RWPE2 (cell line): ENCODE results near the gene CD84.
"Not testable (repeated sequence)": the region's sequence is repeated elsewhere in the genome, so short reads cannot be mapped to it uniquely, and the experiment has no call there.

Experiments used
- ATAC-seq: fragments of 200-7000 bp; cut with Tn5 transposase; 3 replicates; pipeline ENCODE4 v1.9.1; 2021; ENCODE audit warnings: low read depth
- DNase-seq: peaks from one replicate; pipeline ENCODE4 v3.0.0-alpha.2; 2020; ENCODE audit warnings: low spot score
- H3K27ac ChIP-seq: fragments of 450-650 bp; 2 replicates; pipeline ENCODE4 v1.5.1; 2017; ENCODE audit warnings: mild to moderate bottlenecking; ENCODE audit not compliant: poor library complexity, severe bottlenecking
- H3K27me3 ChIP-seq: fragments of 250-450 bp; sonication (Bioruptor Pico); 2 replicates; pipeline ENCODE4 v1.5.1; 2021; ENCODE audit warnings: mild to moderate bottlenecking, moderate library complexity; ENCODE audit not compliant: insufficient read depth, poor library complexity, severe bottlenecking
- H3K36me3 ChIP-seq: fragments of 250-450 bp; sonication (Bioruptor Pico); 2 replicates; pipeline ENCODE4 v1.5.1; 2020; ENCODE audit warnings: low read depth, mild to moderate bottlenecking, moderate library complexity
- H3K4me1 ChIP-seq: fragments of 250-450 bp; sonication (Bioruptor Pico); 2 replicates; pipeline ENCODE4 v1.5.1; 2021; ENCODE audit warnings: mild to moderate bottlenecking, moderate library complexity; ENCODE audit not compliant: insufficient read depth, poor library complexity, severe bottlenecking
- H3K4me3 ChIP-seq: fragments of 250-450 bp; sonication (Bioruptor Pico); 2 replicates; pipeline ENCODE4 v1.5.1; 2021; ENCODE audit warnings: mild to moderate bottlenecking, moderate library complexity; ENCODE audit not compliant: severe bottlenecking
- H3K9me3 ChIP-seq: fragments of 250-450 bp; sonication (Bioruptor Pico); 2 replicates; pipeline ENCODE4 v1.5.1; 2021; ENCODE audit warnings: mild to moderate bottlenecking, moderate library complexity; ENCODE audit not compliant: severe bottlenecking
- TF ChIP-seq, protein P1 (sequence below): fragments of 450-650 bp; IDR thresholded peaks from one replicate; pipeline ENCODE4 v1.5.1; 2017; ENCODE audit warnings: mild to moderate bottlenecking, moderate library complexity; ENCODE audit not compliant: poor library complexity, severe bottlenecking

CD84 gene

DNA sequence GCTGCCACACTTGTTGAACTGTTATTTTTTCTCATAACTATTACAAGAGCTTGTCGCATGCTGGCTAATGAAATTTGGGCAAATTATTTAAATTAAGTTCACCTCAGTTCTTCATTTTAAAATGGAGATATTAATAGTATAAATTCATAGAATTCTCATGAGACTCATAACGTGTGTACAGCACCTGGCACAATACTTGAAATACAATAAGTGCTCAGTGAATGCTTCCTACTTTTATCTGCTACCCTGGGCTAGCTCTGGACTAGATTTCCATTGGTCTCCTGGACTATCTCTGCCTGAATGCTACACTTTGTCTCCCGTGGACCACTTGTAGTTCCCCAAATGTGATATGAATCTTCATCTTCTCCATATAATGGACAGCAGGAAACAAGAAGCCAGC is 57.2 kb downstream of the CD84 start:
- Histone ChIP-seq H3K36me3 (no peaks in the 10 kb centered on the region), H3K27ac (no peak overlapping the region), H3K4me1 (peaks cover 15% of the 10 kb centered on the region), H3K27me3 (no peaks in the 10 kb centered on the region), H3K9me3 (no peaks in the 10 kb centered on the region), H3K4me3 (no peak overlapping the region)
- TF ChIP-seq, protein P1, sequence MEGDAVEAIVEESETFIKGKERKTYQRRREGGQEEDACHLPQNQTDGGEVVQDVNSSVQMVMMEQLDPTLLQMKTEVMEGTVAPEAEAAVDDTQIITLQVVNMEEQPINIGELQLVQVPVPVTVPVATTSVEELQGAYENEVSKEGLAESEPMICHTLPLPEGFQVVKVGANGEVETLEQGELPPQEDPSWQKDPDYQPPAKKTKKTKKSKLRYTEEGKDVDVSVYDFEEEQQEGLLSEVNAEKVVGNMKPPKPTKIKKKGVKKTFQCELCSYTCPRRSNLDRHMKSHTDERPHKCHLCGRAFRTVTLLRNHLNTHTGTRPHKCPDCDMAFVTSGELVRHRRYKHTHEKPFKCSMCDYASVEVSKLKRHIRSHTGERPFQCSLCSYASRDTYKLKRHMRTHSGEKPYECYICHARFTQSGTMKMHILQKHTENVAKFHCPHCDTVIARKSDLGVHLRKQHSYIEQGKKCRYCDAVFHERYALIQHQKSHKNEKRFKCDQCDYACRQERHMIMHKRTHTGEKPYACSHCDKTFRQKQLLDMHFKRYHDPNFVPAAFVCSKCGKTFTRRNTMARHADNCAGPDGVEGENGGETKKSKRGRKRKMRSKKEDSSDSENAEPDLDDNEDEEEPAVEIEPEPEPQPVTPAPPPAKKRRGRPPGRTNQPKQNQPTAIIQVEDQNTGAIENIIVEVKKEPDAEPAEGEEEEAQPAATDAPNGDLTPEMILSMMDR = no peak
- DNase-seq = no peak
- no peak for ATAC-seq

DNA sequence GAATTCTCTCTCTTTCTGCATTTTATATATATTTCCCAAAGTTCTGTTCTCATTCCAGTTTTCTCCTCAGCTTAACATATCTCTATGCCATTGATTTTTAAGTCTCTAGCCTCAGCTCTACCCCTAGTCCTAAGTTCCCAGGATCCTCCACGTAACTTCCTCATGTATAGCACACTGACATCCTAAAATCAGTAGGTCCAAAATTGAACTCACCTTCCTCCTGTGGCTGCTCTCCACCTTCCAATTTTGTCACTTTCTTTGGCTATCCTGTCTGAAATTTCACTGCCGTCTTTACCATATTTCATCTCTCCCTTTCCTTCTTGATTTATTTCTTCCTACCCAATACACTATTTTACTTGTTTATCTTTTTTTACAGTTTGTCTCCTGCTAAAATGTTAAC is 57.7 kb downstream of the CD84 start:
- no peak for ATAC-seq
- H3K4me3 ChIP-seq = no peak overlapping the region

DNA sequence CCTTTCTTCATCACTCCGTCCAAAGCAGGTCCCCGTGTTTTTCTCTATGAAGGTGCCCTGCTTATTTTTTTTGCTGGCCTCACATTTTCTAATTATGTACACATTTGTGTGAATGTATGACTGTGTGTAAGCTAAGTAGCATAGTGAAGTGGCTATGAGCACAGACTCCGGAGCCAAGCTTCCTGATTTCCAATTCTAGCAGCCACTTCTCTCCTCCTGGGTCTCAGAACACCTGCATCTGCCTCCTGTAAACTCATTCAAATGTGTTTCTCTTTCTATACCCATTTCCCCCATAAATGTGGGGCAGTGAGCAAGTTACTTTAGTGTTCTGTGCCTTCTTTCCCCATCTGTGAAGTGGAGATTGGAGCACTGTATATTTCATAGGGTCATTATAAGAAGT is 58.3 kb downstream of the CD84 start:
- Histone ChIP-seq H3K9me3 (no peaks in the 10 kb centered on the region), H3K36me3 (no peaks in the 10 kb centered on the region), H3K27me3 (no peaks in the 10 kb centered on the region), H3K4me3 (no peak overlapping the region), H3K4me1 (peaks cover 15% of the 10 kb centered on the region), H3K27ac (no peak overlapping the region)
- TF ChIP-seq, protein P1 = no peak
- no peak for DNase-seq
- no peak for ATAC-seq

More for the DNA sequence above, 57.7 kb downstream of the CD84 start:
- H3K4me1 ChIP-seq = peaks cover 15% of the 10 kb centered on the region
- DNase-seq = no peak
- no peak overlapping the region for H3K27ac ChIP-seq
- TF ChIP-seq, protein P1 = no peak
- H3K9me3 ChIP-seq = no peaks in the 10 kb centered on the region
- H3K27me3 ChIP-seq = no peaks in the 10 kb centered on the region
- no peaks in the 10 kb centered on the region for H3K36me3 ChIP-seq

DNA sequence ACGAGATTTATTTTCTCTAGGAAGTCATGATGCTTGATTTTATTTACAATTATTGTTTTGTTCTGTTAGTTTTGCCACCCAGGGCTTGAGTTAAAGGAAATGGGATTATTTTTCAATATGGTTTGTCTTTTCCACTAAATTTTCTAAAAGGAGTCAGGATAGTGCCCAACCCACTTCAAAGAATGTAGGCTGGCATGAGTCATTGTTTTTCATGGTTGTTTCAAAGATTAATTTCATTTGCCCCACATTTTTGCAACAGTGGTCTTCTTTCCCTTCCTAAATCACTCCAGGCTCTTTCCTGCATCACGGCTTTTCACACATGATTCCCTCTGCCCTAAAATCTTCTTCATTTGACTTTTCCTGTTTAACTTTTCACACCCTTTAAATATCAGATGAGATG is 58.7 kb downstream of the CD84 start:
- DNase-seq (no peak), ATAC-seq (peak; percentile 67)
- Histone ChIP-seq H3K27ac (peak overlapping the region; percentile 47), H3K9me3 (no peaks in the 10 kb centered on the region), H3K36me3 (no peaks in the 10 kb centered on the region), H3K4me1 (peaks cover 15% of the 10 kb centered on the region), H3K4me3 (no peak overlapping the region), H3K27me3 (no peaks in the 10 kb centered on the region)
- TF ChIP-seq, protein P1 = no peak

DNA sequence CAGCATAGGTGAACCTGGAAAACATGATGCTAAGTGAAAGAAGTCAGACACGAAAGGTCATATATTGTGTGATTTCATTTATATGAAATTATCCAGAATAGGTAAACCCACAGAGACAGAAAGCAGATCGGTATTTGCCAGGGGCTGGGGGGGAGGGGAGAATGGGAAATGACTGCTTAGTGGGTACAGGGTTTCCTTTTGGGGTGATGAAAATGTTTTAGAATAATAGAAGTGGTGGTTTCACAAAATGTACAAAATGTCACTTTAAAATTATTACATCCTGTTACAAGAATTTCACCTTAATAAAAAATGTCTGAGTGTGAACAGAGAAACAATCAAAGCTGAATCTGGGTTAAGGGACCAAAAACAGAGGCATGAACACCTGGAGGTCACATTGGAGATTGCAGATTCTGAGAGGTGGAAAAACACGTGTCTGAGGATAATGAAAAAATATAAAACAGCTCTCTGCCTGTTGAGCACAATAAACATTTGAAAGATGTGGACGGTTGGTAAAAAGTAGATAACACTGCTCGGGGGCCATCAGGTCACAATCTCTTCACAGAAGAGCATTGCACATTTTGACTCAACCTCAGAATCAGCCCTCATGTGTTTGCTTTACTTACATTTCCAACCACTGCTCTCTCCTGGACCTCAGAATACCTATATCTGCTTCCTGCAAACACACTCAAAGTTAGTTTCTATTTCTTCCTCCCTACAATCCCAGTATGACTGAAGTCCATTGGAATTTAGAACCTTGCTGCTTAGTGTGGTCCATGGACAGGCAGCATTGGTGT is 59.5 kb downstream of the CD84 start:
- TF ChIP-seq, protein P1 = no peak
- peak overlapping the region; percentile 47 for H3K27ac ChIP-seq
- H3K4me3 ChIP-seq = no peak overlapping the region
- H3K27me3 ChIP-seq = no peaks in the 10 kb centered on the region
- DNase-seq (no peak), ATAC-seq (peak; percentile 91)
- H3K36me3 ChIP-seq = no peaks in the 10 kb centered on the region
- no peaks in the 10 kb centered on the region for H3K9me3 ChIP-seq
- H3K4me1 ChIP-seq = peaks cover 15% of the 10 kb centered on the region

DNA sequence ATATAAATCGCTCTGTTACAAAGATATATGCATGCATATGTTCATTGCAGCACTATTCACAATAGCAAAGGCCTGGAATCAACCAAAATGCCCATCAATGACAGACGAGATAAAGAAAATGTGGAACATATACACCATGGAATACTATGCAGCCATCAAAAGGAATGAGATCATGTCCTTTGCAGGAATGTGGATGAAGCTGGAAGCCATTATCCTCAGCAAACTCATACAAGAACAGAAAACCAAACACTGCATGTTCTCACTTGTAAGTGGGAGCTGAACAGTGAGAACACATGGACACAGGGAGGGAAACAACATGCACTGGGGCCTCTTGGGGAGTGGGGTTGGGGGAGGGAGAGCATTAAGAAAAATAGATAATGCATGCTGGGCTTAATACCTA is 61.8 kb downstream of the CD84 start:
- peaks cover 15% of the 10 kb centered on the region for H3K4me1 ChIP-seq
- H3K4me3 ChIP-seq, H3K27ac ChIP-seq, H3K9me3 ChIP-seq, H3K36me3 ChIP-seq, H3K27me3 ChIP-seq, DNase-seq, ATAC-seq: not testable (repeated sequence)

DNA sequence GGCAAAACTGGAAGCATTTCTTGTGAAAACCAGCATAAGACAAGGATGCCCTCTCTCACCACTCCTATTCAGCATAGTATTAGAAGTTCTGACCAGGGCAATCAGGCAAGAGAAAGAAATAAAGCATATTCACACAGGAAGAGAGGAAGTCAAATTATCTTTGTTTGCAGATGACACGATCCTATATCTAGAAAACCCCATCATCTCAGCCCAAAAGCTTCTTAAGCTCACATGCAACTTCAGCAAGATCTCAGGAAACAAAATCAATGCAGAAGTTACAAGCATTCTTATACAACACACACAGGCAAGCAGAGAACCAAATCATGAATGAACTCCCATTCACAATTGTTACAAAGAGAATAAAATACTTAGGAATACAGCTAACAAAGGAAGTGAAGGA is 63.4 kb downstream of the CD84 start:
- not testable (repeated sequence) for H3K36me3 ChIP-seq

More for the DNA sequence above, 63.4 kb downstream of the CD84 start:
- not testable (repeated sequence) for H3K27me3 ChIP-seq, H3K27ac ChIP-seq, ATAC-seq, H3K9me3 ChIP-seq, DNase-seq, H3K4me3 ChIP-seq
- peaks cover 15% of the 10 kb centered on the region for H3K4me1 ChIP-seq
